DOHH2 (cell line): ENCODE measurements around the gene PID1.

Experiments used
- H3F3A ChIP-seq: fragments of 200-600 bp; sonication (generic), shearing (Covaris generic); 2 replicates; pipeline ENCODE4 v1.6.0; 2016; ENCODE audit warnings: antibody characterized with exemption, mild to moderate bottlenecking; ENCODE audit not compliant: control insufficient read depth, insufficient read depth
- H3K27ac ChIP-seq: fragments of 200-600 bp; sonication (generic); 2 replicates; pipeline ENCODE4 v1.5.1; 2014; ENCODE audit warnings: low read depth, mild to moderate bottlenecking, low read length, moderate library complexity
- H3K27me3 ChIP-seq: fragments of 200-600 bp; sonication (generic); 2 replicates; pipeline ENCODE4 v1.6.1; 2014; ENCODE audit warnings: mild to moderate bottlenecking, low read length, mixed read lengths; ENCODE audit not compliant: control insufficient read depth
- H3K36me3 ChIP-seq: fragments of 200-600 bp; sonication (generic); 2 replicates; pipeline ENCODE4 v1.6.1; 2014; ENCODE audit warnings: mild to moderate bottlenecking, low read length, moderate library complexity, mixed read lengths; ENCODE audit not compliant: control insufficient read depth
- H3K4me1 ChIP-seq: fragments of 200-600 bp; sonication (generic); 2 replicates; pipeline ENCODE4 v1.6.1; 2014; ENCODE audit warnings: mild to moderate bottlenecking, low read length, mixed read lengths; ENCODE audit not compliant: control insufficient read depth
- H3K4me2 ChIP-seq: fragments of 200-600 bp; sonication (generic); 2 replicates; pipeline ENCODE4 v1.6.0; 2014; ENCODE audit warnings: mild to moderate bottlenecking, low read length, moderate library complexity
- H3K4me3 ChIP-seq: fragments of 200-600 bp; sonication (generic); 2 replicates; pipeline ENCODE4 v1.5.1; 2014; ENCODE audit warnings: mild to moderate bottlenecking, low read length, mixed read lengths
- H3K79me2 ChIP-seq: fragments of 200-600 bp; sonication (generic); 2 replicates; pipeline ENCODE4 v1.6.1; 2014; ENCODE audit warnings: mild to moderate bottlenecking, low read length, mixed read lengths; ENCODE audit not compliant: control insufficient read depth
- H3K9me2 ChIP-seq: fragments of 200-600 bp; sonication (generic); replicated peaks from 2 replicates; pipeline ENCODE4 v1.6.1; 2014; ENCODE audit warnings: mild to moderate bottlenecking, low read length, mixed read lengths; ENCODE audit not compliant: control insufficient read depth
- H3K9me3 ChIP-seq: fragments of 200-600 bp; sonication (generic); 2 replicates; pipeline ENCODE4 v1.6.1; 2014; ENCODE audit warnings: antibody characterized with exemption, low read length, mixed read lengths; ENCODE audit not compliant: control insufficient read depth, insufficient read depth
- H4K20me1 ChIP-seq: fragments of 200-600 bp; sonication (generic); 2 replicates; pipeline ENCODE4 v1.6.0; 2014; ENCODE audit warnings: low read depth, mild to moderate bottlenecking, antibody characterized with exemption, low read length, moderate library complexity; ENCODE audit not compliant: control insufficient read depth, insufficient read depth
- CTCF ChIP-seq: fragments of 200-600 bp; sonication (generic); IDR thresholded peaks from one replicate; pipeline ENCODE4 v1.5.1; 2014; ENCODE audit warnings: antibody characterized with exemption, mild to moderate bottlenecking, low read depth, low read length; ENCODE audit not compliant: poor library complexity, severe bottlenecking
- EZH2phosphoT487 ChIP-seq: fragments of 200-600 bp; sonication (generic); IDR thresholded peaks from 2 replicates; pipeline ENCODE4 v1.6.1; 2017; ENCODE audit warnings: borderline replicate concordance, mild to moderate bottlenecking, antibody characterized with exemption, low read length, moderate library complexity, mixed read lengths

The PID1 gene

GRCh38 chr2:229088517-229088913 lies 182.6 kb downstream of the PID1 start:
- H3K4me1 ChIP-seq, result peaks cover 54% of the 10 kb centered on the region
- no peaks in the 10 kb centered on the region for H4K20me1 ChIP-seq
- H3K27me3 ChIP-seq, result no peaks in the 10 kb centered on the region
- H3K79me2 ChIP-seq, result no peaks in the 10 kb centered on the region
- H3F3A ChIP-seq, result peaks cover 13% of the 10 kb centered on the region; the same call in 1 of the 2 replicates
- H3K9me2 ChIP-seq, result no peaks in the 10 kb centered on the region
- TF ChIP-seq CTCF (no peak), EZH2phosphoT487 (no peak)
- H3K9me3 ChIP-seq, result 0 out of 2 replicates have a peak, but pooled peaks cover 3% of the 10 kb centered on the region
- H3K27ac ChIP-seq, result peak overlapping the region; percentile 84
- no peaks in the 10 kb centered on the region for H3K36me3 ChIP-seq
- H3K4me2 ChIP-seq, result peak overlapping the region; percentile 66
- peak overlapping the region; percentile 54 for H3K4me3 ChIP-seq

GRCh38 chr2:229087843-229088516 lies 183.1 kb downstream of the PID1 start:
- H3K4me3 ChIP-seq, result peak overlapping the region; percentile 54
- H3K4me2 ChIP-seq, result peak overlapping the region; percentile 66
- H3K4me1 ChIP-seq, result peaks cover 54% of the 10 kb centered on the region
- no peaks in the 10 kb centered on the region for H3K36me3 ChIP-seq
- peaks cover 13% of the 10 kb centered on the region; the same call in 1 of the 2 replicates for H3F3A ChIP-seq
- H3K27ac ChIP-seq, result peak overlapping the region; percentile 84
- H4K20me1 ChIP-seq, result no peaks in the 10 kb centered on the region
- no peaks in the 10 kb centered on the region for H3K9me2 ChIP-seq
- no peaks in the 10 kb centered on the region for H3K79me2 ChIP-seq
- 0 out of 2 replicates have a peak, but pooled peaks cover 3% of the 10 kb centered on the region for H3K9me3 ChIP-seq
- TF ChIP-seq EZH2phosphoT487 (no peak), CTCF (no peak)
- H3K27me3 ChIP-seq, result no peaks in the 10 kb centered on the region

- Histone ChIP-seq H3F3A (peaks cover 13% of the 10 kb centered on the region; the same call in 1 of the 2 replicates), H3K79me2 (no peaks in the 10 kb centered on the region), H4K20me1 (no peaks in the 10 kb centered on the region), H3K4me2 (peak overlapping the region; percentile 66), H3K9me2 (no peaks in the 10 kb centered on the region), H3K4me1 (peaks cover 54% of the 10 kb centered on the region), H3K36me3 (no peaks in the 10 kb centered on the region), H3K27me3 (no peaks in the 10 kb centered on the region), H3K27ac (peak overlapping the region; percentile 84), H3K4me3 (peak overlapping the region; percentile 54), H3K9me3 (0 out of 2 replicates have a peak, but pooled peaks cover 3% of the 10 kb centered on the region)
- TF ChIP-seq CTCF (no peak), EZH2phosphoT487 (no peak)
Measured at GRCh38 chr2:229087267-229087666, 183.8 kb downstream of the PID1 start.
